NCI-H146 (cell line): ENCODE measurements around the gene UBTF.

Experiments used
- DNase-seq: peaks from one replicate; lab custom pipeline; 2025; lab: John Stamatoyannopoulos, UW

UBTF gene

GRCh38 chr17:44213403-44214229, 5.9 kb downstream of the UBTF start:
- no peak for DNase-seq

DNA sequence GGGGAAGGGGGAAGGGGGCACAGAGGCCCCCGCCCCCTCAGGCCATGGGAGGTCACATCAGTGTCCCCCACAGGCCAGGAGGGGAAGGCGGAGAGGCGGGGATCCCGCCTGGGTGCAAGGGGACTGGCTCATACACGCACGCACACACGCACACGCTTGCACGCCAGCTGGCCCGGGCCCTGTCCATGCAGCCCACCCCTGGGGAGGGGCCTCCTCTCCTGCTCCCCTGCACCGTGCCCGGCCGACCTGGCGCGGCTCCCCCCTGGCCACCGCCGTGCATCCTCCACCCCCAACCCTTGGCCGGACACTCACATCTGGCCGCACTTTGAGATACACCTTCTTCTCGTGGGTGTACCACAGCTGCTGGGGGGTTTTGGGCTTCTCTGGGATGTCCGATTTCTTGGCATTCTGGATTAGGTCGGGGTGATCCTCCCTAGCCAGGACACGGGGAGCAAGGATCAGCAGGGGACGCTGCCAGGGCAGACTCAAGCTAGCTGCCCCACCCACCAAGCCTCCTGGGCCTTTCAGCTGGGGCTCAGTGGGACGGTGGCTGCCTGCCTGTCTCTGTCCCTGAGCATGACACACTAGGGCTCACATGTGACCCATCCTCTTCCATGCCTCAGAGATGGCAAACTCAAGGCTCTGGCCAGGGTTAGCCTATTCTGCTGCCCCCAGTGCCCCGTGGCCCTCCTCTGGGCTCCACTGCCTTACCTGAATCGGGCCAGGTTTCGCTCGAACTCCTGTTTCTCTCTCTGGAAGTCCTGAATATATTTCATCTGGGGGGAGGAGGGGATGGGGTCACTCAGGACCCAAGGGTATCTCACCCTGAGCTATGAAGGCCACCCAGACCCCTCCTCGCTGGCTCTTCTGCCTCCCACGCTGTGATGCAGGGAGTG, 6.7 kb downstream of the UBTF start:
- no peak for DNase-seq

- DNase-seq: no peak
Measured at GRCh38 chr17:44211281-44212265, 7.9 kb downstream of the UBTF start.

DNA sequence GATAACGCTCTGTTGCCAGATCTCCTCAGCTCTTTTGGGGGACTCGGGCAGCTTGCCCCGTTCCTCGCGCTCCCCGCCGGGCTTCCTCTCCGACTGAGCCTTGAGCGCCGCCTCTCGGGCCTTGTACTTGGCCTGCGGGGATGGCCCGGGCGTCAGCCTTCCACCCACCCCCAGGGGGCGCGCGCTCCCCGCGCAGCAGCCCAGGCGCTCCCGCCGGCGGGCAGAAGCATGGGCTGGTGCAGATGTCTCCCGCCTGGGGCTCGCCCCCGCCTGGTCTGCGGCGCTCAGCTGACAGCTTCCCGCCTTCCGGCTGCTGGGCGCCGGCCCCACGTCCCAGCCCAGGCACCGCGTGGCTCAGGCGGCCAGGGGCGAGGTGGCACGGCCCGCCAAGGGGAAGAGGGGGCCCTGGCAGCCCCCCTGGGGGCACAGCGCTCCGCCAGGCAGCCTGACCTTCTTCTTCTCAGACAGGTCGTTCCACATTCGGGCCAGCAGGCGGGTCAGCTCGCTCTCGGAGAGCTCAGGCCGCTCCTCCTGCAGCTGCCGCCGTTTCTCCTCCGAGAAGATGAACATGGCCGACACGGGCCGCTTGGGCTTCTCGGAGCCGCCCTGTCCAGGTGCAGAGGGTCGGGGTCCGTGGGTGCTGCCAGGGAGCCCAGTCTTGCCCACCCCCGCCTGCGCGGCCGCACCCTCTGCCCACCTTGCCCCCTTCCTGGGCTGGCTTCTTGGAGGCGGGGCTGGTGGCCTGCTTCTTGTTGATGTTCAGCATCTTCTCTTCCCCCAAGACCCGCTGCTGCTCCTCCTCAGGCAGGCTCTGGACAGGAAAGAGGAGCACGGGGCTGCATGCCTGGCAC, 8.9 kb downstream of the UBTF start:
- DNase-seq: no peak

- DNase-seq: no peak
Measured at GRCh38 chr17:44209786-44210341, 9.6 kb downstream of the UBTF start.

DNA sequence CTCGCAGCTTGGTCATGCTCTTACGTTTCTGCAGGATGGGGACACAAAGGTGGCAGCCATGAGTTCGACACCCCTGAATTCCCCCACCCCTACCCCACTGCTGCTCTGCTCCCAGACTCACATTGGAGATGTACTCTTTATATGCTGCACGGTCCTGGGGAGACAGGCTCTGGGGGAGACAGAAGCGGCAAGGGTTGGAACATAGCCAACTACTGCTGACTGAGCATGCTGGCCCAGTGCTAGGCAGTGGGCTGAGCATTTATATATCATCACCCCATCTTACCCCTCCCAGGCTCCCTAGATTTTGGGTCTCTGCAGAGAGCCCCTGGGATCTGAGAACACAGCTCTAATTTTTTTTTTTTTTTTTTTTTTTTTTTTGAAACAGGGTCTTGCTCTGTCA, 11.7 kb downstream of the UBTF start:
- DNase-seq: no peak

DNA sequence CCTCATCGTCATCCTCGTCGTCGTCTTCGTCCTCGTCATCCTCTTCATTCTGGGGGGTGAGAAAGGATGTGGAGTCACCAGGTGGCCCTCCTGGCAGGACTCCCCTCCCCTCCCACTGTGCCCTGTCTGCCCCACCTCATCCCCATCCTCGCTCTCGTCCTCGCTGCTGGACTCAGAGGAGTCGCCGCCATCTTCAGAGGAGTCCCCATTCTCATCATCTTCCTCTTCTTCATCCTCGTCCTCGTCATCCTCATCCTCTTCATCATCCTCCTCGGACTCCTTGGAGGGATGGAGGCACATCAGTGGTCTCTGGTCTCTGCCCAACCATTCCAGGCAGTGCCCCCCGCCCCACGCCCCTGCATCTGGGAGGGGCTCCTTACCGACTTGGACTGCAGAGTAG, 12.2 kb downstream of the UBTF start:
- no peak for DNase-seq

DNA sequence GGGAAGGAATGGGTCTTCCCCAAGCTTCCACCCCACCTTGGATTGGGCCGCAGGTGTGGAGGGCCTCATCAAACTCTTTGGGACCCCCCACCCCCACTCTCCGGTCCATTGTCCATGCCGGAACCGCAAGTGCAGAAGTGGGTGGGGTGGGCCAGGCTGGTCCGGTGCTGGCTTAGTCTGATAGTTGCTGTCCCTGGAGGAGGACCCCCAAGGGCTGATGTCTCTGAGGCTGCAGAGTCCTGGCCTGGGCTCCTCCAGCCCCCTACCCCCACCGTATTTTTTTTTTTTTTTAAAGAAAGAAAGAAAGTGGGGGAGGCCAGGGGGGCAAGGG, 12.7 kb downstream of the UBTF start:
- no peak for DNase-seq

- DNase-seq: no peak
Measured at GRCh38 chr17:44205962-44206824, 13.3 kb downstream of the UBTF start.

DNA sequence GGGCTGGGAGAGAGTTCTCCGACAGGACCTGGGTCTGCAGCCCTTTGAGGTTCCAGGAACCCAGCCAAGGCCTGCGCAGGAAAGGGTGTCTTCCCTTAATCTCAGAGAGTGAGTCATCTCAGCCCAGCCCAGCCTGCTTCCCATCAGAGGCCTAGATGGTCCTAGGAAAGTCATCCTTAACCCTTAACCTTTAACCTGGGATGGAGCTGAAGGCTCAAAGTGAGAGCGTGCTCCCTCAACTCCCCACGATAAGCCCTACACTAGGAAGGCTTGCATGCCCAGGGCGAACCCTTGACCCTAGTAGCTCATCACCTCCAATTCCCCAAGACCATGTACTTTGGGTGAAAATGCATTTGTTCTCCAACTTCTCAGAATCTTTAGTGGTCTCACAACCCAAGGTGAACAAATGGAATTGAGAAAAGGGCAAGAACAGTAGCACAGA, 15.0 kb downstream of the UBTF start:
- DNase-seq: no peak

DNA sequence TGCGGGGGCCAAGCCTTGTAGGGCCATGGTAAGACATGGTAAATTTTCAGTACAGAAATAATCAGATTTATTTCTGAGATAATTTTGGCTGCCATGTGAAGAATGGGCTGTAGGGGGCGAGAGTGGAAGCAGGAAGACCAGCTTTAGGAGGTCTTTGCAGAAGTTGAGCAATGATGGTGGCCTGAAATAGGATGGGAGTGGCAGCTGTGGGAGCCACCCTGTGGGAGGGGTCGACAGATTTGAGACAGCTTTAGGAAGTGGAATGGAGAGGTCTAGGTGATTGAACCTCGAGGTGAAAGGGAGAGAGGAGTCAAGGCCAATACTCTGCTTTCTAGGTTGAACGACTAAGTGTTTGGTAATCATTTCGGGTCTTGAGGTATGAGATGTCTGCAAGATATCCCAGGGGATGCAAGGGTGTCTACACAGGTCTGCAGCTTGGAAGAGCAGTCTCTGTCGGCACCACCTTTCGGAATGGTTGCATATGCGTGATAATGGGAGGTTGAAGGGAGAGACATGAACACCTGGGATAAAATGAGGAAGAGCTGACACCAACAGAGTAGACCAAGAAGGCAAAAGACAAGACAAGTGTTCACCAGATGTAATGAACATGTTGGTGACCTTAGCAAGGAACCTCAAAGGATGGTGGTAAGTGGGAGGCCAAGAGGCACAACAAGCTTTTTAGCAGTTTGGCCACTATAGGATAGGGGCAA, 15.6 kb downstream of the UBTF start:
- peak; percentile 72 for DNase-seq

DNA sequence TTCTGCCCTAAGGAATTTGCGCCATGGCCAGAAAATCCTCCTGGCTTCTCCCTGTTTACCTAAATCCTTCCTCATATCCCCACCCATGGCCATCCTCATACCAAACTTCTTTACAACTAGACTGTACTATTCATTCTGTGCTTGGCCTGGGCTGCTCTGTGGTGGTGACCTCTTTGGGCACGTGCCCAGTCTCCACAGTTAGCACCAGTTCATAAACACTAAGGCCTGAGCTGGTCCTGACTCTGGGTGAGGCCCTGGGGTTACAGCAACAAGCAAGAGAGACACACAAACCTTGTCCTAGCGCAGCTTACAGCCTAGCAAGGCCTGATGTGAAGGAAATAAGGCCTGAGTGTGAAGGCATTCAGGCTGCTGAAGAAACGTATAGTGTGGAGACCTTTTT, 16.7 kb downstream of the UBTF start:
- DNase-seq: no peak

- DNase-seq: peak; percentile 74
Measured at GRCh38 chr17:44200478-44201155, 18.9 kb downstream of the UBTF start.

DNA sequence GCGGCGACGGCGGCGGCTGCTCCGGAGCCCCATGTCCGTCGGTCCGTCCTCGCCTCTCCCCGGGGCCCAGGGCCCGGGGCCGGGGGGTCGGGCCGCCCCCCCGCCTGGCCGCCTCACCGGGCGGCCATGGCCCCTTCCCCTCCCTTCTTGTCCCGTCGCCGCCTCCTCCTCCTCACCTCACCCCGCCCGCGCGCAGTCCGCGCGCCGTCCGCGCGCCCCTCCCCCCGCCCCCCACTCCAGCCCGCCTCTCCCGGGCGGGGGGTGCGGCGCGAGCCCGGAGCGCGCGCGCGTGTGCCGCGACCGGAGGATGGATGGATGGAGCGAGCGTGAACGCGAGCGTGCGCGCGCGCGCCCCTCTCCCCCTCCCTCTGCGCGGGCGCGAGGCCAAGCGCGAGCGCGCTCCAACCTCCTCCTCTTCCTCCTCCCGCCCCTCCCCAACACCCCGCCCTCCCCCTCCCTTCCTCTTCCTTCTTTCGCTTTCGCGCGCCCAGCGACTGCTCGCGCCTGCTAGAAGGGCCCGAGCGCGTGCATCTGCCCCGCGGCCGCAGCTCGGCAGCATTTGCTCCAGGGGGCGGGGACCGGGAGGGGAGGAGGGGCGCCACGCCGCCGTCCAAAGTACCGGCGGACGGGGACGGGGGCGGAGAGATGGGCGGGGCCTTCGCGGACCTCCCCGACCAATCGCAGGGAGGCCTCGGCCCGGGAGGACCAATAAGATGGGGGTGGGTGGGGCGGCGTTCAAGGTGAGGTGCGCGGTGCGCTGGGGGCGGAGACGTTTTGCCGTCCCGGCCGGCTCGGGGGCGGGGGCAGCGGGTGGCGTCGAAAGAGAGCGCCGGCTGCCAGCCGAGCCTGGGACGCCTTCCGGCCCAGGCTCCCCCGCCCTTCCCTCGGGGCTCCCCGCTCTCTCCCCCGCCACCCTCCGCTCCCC, 19.7 kb downstream of the UBTF start, which contains the start of gene ATXN7L3:
ATXN7L3 (minus strand) TSS at position 332 of the 925 bp plus-strand sequence. CDS start 1,814 bp downstream, outside the sequence.
- peak; percentile 99 for DNase-seq

DNA sequence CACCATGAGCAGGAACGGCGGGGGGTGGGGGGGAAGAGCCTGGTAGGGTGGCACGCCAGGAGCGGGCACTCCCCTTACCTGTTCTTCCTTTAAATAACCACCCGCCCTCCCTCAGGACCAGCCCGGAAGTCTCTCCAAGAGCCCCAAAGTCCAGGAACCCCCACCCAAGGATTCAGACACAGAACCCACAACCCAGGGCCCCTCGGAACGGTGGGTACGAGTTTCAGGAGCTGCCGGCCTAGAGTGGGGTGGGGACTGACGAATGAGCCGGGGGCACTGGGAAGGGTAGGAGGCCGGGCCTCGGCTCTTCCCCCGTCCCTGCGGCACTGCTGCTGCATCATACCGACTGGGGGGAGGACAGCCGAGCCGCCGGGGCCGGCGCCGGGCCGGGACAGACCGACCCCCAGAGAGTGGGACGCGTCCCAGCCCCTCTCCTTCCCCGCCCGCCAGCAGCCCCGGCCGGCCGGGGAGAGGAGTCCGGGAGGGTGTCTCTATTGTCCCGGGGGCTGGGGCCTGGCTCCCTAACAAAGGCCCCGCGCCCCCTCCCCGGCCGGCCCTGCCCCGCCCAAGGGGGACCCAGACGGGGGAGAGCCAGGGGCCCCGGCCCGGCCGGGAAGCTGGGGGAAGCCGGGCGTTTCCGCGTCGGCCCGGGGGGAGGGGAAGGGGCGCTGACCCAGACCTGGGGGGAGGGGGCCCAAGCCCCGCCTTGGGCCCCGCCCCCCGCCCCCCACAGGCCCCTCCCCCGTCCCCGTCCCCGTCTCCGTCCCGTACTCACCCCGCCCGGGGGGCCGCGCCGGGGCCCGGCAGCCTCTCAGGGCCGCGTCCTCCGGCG, 20.5 kb downstream of the UBTF start:
- peak; percentile 68 for DNase-seq

- no peak for DNase-seq
Measured at GRCh38 chr17:44197980-44198720, 21.3 kb downstream of the UBTF start.
